Endothelial cell of umbilical vein (primary cell): ENCODE results near the gene NTN1. TPM values are rescaled to one million over a fixed set of nuclear protein-coding genes. Genes with fewer than 3 reads are reported as not detected.
"Not testable (repeated sequence)": the region's sequence is repeated elsewhere in the genome, so short reads cannot be mapped to it uniquely, and the experiment has no call there.

Source experiments
- BruUV-seq: library from RNA; stranded (reverse); fragments of 400-500 nt; replicated peaks from 2 replicates; lab custom pipeline; 2021; lab: Mats Ljungman, UMichigan
- CTCF ChIA-PET: fragments of 300-600, 350-600 bp; sonication (Branson Sonifier 250); formaldehyde crosslinking; loops from one replicate; lab custom pipeline; 2021; ENCODE audit warnings: antibody characterized with exemption, inconsistent platforms; lab: Charles Lee
- POLR2A ChIA-PET: fragments of 300-600, 350-600 bp; sonication (Branson Sonifier 250); formaldehyde crosslinking; loops from one replicate; lab custom pipeline; 2021; ENCODE audit warnings: antibody characterized with exemption, inconsistent platforms; lab: Charles Lee
- DNase-seq: peaks from one replicate; pipeline ENCODE4 v3.0.0-alpha.2; 2011; ENCODE audit warnings: low read depth, low spot score
- FAIRE-seq: peaks from 2 replicates; lab custom pipeline; 2011; peaks lifted over from hg19 to GRCh38; lab: Jason Lieb, UNC
- H2AFZ ChIP-seq: 2 replicates; pipeline ENCODE4 v1.6.0; 2012; ENCODE audit warnings: low read depth, low read length, control low read depth, inconsistent platforms
- H3K27ac ChIP-seq: 2 replicates; pipeline ENCODE4 v1.5.1; 2011; ENCODE audit warnings: low read depth, mild to moderate bottlenecking, control low read depth, low read length, moderate library complexity; ENCODE audit not compliant: insufficient read depth
- H3K27me3 ChIP-seq, 2 experiments: 2 replicates each; pipeline versions ENCODE4 v1.6.0 to v1.6.1; 2011; ENCODE audit warnings: low read length in 2 of 2, mixed read lengths in 1 of 2; ENCODE audit not compliant: control insufficient read depth in 2 of 2, insufficient read depth in 2 of 2
- H3K36me3 ChIP-seq, 2 experiments: 2 replicates in 1 of 2; 3 replicates in 1 of 2; pipeline ENCODE4 v1.5.1; 2011; ENCODE audit warnings: low read length in 2 of 2, mild to moderate bottlenecking in 1 of 2, moderate library complexity in 1 of 2; ENCODE audit not compliant: control insufficient read depth in 2 of 2, insufficient read depth in 2 of 2; ENCODE audit errors: extremely low read depth in 1 of 2
- H3K4me1 ChIP-seq: 3 replicates; pipeline ENCODE4 v1.5.1; 2011; ENCODE audit warnings: mild to moderate bottlenecking, low read length; ENCODE audit not compliant: control insufficient read depth, insufficient read depth; ENCODE audit errors: extremely low read depth
- H3K4me2 ChIP-seq: 2 replicates; pipeline ENCODE4 v1.6.1; 2011; ENCODE audit warnings: low read length, control low read depth, mixed read lengths; ENCODE audit not compliant: insufficient read depth
- H3K4me3 ChIP-seq, 3 experiments: fragments of 200-600 bp in 1 of 3; sonication (generic), shearing (Covaris generic) in 1 of 3; replicated peaks in 1 of 3; 2 replicates each; pipeline ENCODE4 v1.5.1; 2011 to 2016; ENCODE audit warnings: control low read depth in 3 of 3, low read length in 3 of 3, mild to moderate bottlenecking in 2 of 3, inconsistent platforms in 1 of 3, low read depth in 1 of 3, moderate library complexity in 1 of 3; ENCODE audit not compliant: insufficient read depth in 1 of 3
- H3K79me2 ChIP-seq: 2 replicates; pipeline ENCODE4 v1.6.0; 2012; ENCODE audit warnings: low read length, inconsistent platforms; ENCODE audit not compliant: control insufficient read depth, insufficient read depth
- H3K9ac ChIP-seq: replicated peaks from 2 replicates; pipeline ENCODE3; 2011; ENCODE audit warnings: low read length, control low read depth; ENCODE audit not compliant: insufficient read depth; ENCODE audit errors: extremely low read depth
- H3K9me1 ChIP-seq: replicated peaks from 3 replicates; pipeline ENCODE4 v1.6.0; 2011; ENCODE audit warnings: mild to moderate bottlenecking, low read length; ENCODE audit not compliant: control insufficient read depth, insufficient read depth; ENCODE audit errors: extremely low read depth
- H3K9me3 ChIP-seq: replicated peaks from 2 replicates; pipeline ENCODE4 v1.5.1; 2012; ENCODE audit warnings: low read length, inconsistent platforms; ENCODE audit not compliant: control insufficient read depth, insufficient read depth
- H4K20me1 ChIP-seq: replicated peaks from 2 replicates; pipeline ENCODE3; 2011; ENCODE audit warnings: mild to moderate bottlenecking, low read length; ENCODE audit not compliant: control insufficient read depth, insufficient read depth; ENCODE audit errors: extremely low read depth
- MYC ChIP-seq: IDR thresholded peaks from one replicate; pipeline ENCODE4 v1.6.1; 2011; ENCODE audit warnings: mild to moderate bottlenecking, low read depth, low read length
- dilution Hi-C: fragments of 300-500 bp; cut with MboI; formaldehyde crosslinking; loops from one replicate; pipeline ENCODE4 v1.15.0; 2019; ENCODE audit warnings: low sequenced_read_pairs; ENCODE audit not compliant: extremely low pct_ligation_motif_present
- intact Hi-C: fragments of 100-400 bp; cut with micrococcal nuclease; formaldehyde crosslinking; loops from one replicate; pipeline ENCODE4 v1.10.0; 2022
- polyA plus RNA-seq, 4 experiments: library from polyadenylated mRNA; depleted of rRNA in 3 of 4; stranded (reverse) in 3 of 4; unstranded in 1 of 4; fragments of >200 nt; gene quantifications; 2 replicates each; pipeline versions ENCODE4 v1.2.1 to v1.2.3, GENCODE V29; 2011 to 2012; ENCODE audit warnings: missing spikeins in 1 of 4
- total RNA-seq: library from RNA; stranded (reverse); gene quantifications from 2 replicates; pipeline ENCODE4 v1.2.3, GENCODE V29; 2021

NTN1 gene
- total and polyA plus RNA-seq, 2 donors (not counting 3 experiments of a cell fraction or from before 2014, with no cell fraction given): 0.10 to 0.18 TPM

- TF ChIP-seq MYC: no peak
- H3K9me3 ChIP-seq: no peaks in the 10 kb centered on the region
- ChIA-PET CTCF (interaction anchor here (1.0 to 1.5 kb wide), 3 partner anchors 9 to 536 kb away, joined by 3 to 6 read pairs (median 3); no protein-coding TSS in a partner anchor), POLR2A (no interaction called here)
- dilution Hi-C loops: no loop called here
- no peak overlapping the region for H3K4me3 ChIP-seq
- intact Hi-C loops: no loop called here
- no peaks in the 10 kb centered on the region for H4K20me1 ChIP-seq
- no peak overlapping the region for H3K9ac ChIP-seq
- no peaks in the 10 kb centered on the region for H3K36me3 ChIP-seq
- BruUV-seq: no TSS peak
- no peak overlapping the region for H3K4me2 ChIP-seq
- no peaks in the 10 kb centered on the region for H3K4me1 ChIP-seq
- FAIRE-seq (no peak), DNase-seq (no peak)
- no peaks in the 10 kb centered on the region for H3K79me2 ChIP-seq
- H2AFZ ChIP-seq: no peak overlapping the region
- H3K27me3 ChIP-seq: no peaks in the 10 kb centered on the region
- H3K9me1 ChIP-seq: no peaks in the 10 kb centered on the region
- H3K27ac ChIP-seq: no peak overlapping the region
Observed at GRCh38 chr17:8986295-8986694, 35.0 kb upstream of the NTN1 start.

- DNase-seq, H3K4me3 ChIP-seq, H3K36me3 ChIP-seq, H3K4me2 ChIP-seq, H3K4me1 ChIP-seq, FAIRE-seq, dilution Hi-C loops, BruUV-seq, intact Hi-C loops, H4K20me1 ChIP-seq, POLR2A ChIA-PET, H3K9me1 ChIP-seq, CTCF ChIA-PET, H3K9me3 ChIP-seq, H3K27ac ChIP-seq, H3K27me3 ChIP-seq, H3K79me2 ChIP-seq, H3K9ac ChIP-seq, H2AFZ ChIP-seq: not testable (repeated sequence)
Observed at GRCh38 chr17:8988263-8988935, 32.9 kb upstream of the NTN1 start.
